GM12878 (cell line): ENCODE data around the gene KRT14. TPM values are rescaled to one million over a fixed set of nuclear protein-coding genes. Genes with fewer than 3 reads are reported as not detected.

Experiments
- BRCA1 ChIP-seq: IDR thresholded peaks from 2 replicates; pipeline ENCODE4 v1.6.1; 2011; ENCODE audit warnings: low read depth, low read length, improper control_type of control experiment
- CBFB ChIP-seq: IDR thresholded peaks from 2 replicates; pipeline ENCODE4 v1.6.1; 2016; ENCODE audit warnings: antibody characterized with exemption, low read depth
- CBX5 ChIP-seq: sonication (generic); IDR thresholded peaks from 2 replicates; pipeline ENCODE4 v1.6.1; 2016; ENCODE audit warnings: low read depth, moderate library complexity, mild to moderate bottlenecking, inconsistent platforms
- CHD4 ChIP-seq: fragments of 200-600 bp; sonication (generic); IDR thresholded peaks from 2 replicates; pipeline ENCODE4 v1.6.1; 2016; ENCODE audit warnings: mild to moderate bottlenecking
- FOXM1 ChIP-seq: IDR thresholded peaks from 2 replicates; pipeline ENCODE4 v1.6.1; 2012; ENCODE audit warnings: low read depth, mild to moderate bottlenecking, inconsistent platforms, low read length, moderate library complexity
- MYB ChIP-seq: fragments of 150-350 bp; IDR thresholded peaks from 2 replicates; pipeline ENCODE4 v1.6.1; 2014; ENCODE audit warnings: mild to moderate bottlenecking, low read depth, low read length, borderline replicate concordance
- MYC ChIP-seq: IDR thresholded peaks from 2 replicates; pipeline ENCODE4 v1.6.1; 2011; ENCODE audit warnings: mild to moderate bottlenecking, low read length, moderate library complexity, inconsistent platforms; ENCODE audit not compliant: insufficient read depth, insufficient replicate concordance, insufficient read length, severe bottlenecking
- WRNIP1 ChIP-seq: IDR thresholded peaks from 2 replicates; pipeline ENCODE4 v1.6.1; 2011; ENCODE audit warnings: low read depth, low read length, improper control_type of control experiment, borderline replicate concordance
- ZBED1 ChIP-seq: IDR thresholded peaks from 2 replicates; pipeline ENCODE4 v1.6.1; 2016; ENCODE audit warnings: borderline replicate concordance
- ZZZ3 ChIP-seq: IDR thresholded peaks from 2 replicates; pipeline ENCODE4 v1.6.1; 2011; ENCODE audit warnings: low read depth; ENCODE audit not compliant: control insufficient read depth, insufficient read length
- polyA plus RNA-seq, 11 experiments: library from polyadenylated mRNA; depleted of rRNA in 4 of 11; unstranded in 6 of 11; stranded (reverse) in 5 of 11; fragments of >200 nt; fragmentation: Nextera tagmentation in 4 of 11; fragmentation: Illumina TruSeq in 1 of 11; extraction: Ambion mirVana in 4 of 11; extraction: Trizol in 1 of 11; gene quantifications; 1 replicate in 1 of 11; 2 replicates in 10 of 11; pipeline versions ENCODE4 v1.2.1 to v1.2.3, GENCODE V29; 2011 to 2016; ENCODE audit warnings: inconsistent platforms in 2 of 11, missing spikeins in 2 of 11, low read depth in 1 of 11
- total RNA-seq, 4 experiments: library from RNA; depleted of rRNA in 3 of 4; stranded (reverse); fragments of >200 nt in 3 of 4; fragmentation: Illumina TruSeq in 1 of 4; extraction: Trizol in 1 of 4; gene quantifications; 2 replicates each; pipeline versions ENCODE4 v1.2.1 to v1.2.3, GENCODE V29; 2013 to 2021
- TF ChIP-seq, protein P1 (sequence below): fragments of 450-650 bp; IDR thresholded peaks from 2 replicates; pipeline ENCODE4 v1.6.1; 2018; ENCODE audit warnings: mild to moderate bottlenecking, low read depth, moderate library complexity; ENCODE audit not compliant: partially characterized antibody

KRT14 gene
- total and polyA plus RNA-seq, 10 of the 15 experiments (the other 5 are each of a cell fraction or from before 2014, with no cell fraction given), result 1.5 TPM; not detected in 9

- no peak for TF ChIP-seq CHD4
- no peak for TF ChIP-seq BRCA1
- TF ChIP-seq, protein P1, sequence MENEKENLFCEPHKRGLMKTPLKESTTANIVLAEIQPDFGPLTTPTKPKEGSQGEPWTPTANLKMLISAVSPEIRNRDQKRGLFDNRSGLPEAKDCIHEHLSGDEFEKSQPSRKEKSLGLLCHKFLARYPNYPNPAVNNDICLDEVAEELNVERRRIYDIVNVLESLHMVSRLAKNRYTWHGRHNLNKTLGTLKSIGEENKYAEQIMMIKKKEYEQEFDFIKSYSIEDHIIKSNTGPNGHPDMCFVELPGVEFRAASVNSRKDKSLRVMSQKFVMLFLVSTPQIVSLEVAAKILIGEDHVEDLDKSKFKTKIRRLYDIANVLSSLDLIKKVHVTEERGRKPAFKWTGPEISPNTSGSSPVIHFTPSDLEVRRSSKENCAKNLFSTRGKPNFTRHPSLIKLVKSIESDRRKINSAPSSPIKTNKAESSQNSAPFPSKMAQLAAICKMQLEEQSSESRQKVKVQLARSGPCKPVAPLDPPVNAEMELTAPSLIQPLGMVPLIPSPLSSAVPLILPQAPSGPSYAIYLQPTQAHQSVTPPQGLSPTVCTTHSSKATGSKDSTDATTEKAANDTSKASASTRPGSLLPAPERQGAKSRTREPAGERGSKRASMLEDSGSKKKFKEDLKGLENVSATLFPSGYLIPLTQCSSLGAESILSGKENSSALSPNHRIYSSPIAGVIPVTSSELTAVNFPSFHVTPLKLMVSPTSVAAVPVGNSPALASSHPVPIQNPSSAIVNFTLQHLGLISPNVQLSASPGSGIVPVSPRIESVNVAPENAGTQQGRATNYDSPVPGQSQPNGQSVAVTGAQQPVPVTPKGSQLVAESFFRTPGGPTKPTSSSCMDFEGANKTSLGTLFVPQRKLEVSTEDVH, result no peak
- TF ChIP-seq MYB, result no peak
- no peak for TF ChIP-seq WRNIP1
- TF ChIP-seq MYC, result no peak
- TF ChIP-seq ZBED1, result no peak
- no peak for TF ChIP-seq CBX5
- TF ChIP-seq ZZZ3, result no peak
- TF ChIP-seq FOXM1, result no peak
- no peak for TF ChIP-seq CBFB
These were observed 49.1 kb downstream of the KRT14 start (continued) for GRCh38 chr17:41537614-41537954.
